GM19025 (cell line): ENCODE data around the gene LGI4.

Source experiments
- ATAC-seq: cut with Tn5 transposase; IDR thresholded peaks from one replicate; pipeline ENCODE4 v1.9.1; 2021; ENCODE audit warnings: mild to moderate bottlenecking, low read depth, moderate library complexity; ENCODE audit not compliant: unreplicated experiment

LGI4 gene

GRCh38 chr19:35134601-35135242, at the start of gene LGI4:
LGI4 (minus strand) TSS chr19:35135059; CDS start chr19:35134680, 379 bp downstream.
- no peak for ATAC-seq

GRCh38 chr19:35184267-35184666, 49.4 kb upstream of the LGI4 start:
- ATAC-seq = no peak

GRCh38 chr19:35181387-35181786, 46.5 kb upstream of the LGI4 start:
- ATAC-seq = no peak

GRCh38 chr19:35179830-35180229, 45.0 kb upstream of the LGI4 start:
- ATAC-seq = no peak

DNA sequence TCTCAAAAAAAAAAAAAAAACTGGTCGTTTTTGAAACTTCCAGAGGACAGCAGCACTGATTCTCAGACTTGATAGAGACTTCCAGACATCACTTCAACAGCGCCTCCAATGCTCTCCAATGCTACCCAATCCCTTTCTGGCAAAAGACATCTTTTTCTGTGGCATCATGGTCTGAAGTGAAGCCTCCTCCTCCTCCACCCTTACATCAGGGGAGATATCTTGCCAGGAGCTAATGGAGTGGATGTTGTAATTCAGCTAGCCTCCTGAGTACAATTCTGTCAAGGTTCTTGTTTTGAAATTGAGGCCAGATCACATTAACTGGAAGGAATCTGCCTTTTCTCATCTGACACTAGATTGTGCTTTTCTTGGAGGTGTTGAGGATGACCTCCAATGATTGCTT, 43.8 kb upstream of the LGI4 start:
- ATAC-seq = no peak

DNA sequence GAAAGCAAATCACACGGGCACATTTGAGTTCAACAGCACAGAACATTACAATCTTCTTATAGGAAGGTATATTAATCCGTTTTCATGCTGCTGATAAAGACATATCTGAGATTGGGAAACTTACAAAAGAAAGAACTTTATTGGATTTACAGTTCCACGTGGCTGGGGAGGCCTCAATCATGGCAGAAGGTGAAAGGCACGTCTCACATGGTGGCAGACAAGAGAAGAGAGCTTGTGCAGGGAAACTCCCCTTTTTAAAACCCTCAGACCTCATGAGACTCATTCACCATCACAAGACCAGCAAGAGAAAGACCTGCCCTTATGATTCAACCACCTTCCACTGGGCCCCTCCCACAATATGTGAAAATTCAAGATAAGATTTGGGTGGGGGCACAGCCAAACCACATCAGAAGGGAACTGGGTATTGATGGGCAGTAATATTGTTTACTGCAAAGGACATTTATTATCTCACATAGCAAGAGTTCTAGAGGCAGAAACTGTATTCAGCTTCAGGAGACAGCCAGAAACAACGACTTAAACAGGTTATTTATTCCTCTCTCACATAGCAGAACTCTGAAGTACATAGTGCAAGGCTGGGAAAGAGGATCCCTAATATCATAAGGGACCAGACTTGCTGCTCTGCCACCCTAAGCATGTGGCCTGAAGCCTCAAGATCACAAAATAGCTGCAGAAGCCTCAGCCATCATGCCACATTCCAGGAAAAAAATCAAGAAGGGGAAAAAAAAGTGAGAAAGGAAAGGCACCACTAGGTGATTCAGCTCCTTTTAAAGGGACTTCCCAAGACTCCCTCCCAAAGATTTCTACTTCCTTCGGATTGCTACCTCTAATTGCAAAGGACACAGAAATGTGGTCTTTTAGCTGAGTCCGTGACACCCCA, 42.8 kb upstream of the LGI4 start:
- ATAC-seq = no peak

DNA sequence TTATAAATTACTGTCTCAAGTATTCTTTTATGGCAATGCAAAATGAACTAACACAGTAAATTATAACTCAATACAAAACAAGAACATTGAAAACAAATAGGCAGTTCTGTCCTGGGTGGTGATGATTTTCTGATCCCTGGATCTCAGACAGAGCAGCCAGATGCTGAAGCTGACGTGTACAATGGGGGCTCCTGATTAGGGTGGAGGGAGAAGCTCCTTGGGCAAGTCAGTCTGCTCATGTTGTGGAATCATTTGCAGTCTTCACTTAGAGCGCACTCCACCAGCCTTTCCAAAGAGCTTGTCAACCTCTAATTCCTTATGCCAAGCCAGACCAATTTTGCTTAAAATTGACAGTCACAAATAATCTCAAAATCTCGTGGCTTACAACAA, 41.3 kb upstream of the LGI4 start:
- ATAC-seq = no peak

GRCh38 chr19:35174226-35174625, 39.4 kb upstream of the LGI4 start:
- no peak for ATAC-seq

DNA sequence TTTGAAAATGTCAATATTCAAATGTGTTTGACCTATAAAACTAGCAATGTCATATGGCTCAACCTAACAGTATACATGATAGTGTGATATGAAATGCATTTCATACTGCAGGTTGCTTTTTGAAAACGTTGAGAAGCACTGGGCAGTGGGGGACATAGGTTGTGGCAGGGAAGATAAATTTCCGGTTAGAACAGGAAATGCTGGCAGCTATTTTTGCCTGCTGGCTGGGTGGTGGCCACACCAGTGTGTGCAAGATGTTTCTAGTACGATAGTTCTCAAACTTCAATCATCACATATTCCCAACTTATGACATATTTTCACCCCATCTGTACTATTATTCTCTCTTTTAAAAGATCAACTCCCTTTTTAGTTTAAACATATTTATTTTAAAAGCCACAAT, 36.9 kb upstream of the LGI4 start:
- ATAC-seq = no peak

DNA sequence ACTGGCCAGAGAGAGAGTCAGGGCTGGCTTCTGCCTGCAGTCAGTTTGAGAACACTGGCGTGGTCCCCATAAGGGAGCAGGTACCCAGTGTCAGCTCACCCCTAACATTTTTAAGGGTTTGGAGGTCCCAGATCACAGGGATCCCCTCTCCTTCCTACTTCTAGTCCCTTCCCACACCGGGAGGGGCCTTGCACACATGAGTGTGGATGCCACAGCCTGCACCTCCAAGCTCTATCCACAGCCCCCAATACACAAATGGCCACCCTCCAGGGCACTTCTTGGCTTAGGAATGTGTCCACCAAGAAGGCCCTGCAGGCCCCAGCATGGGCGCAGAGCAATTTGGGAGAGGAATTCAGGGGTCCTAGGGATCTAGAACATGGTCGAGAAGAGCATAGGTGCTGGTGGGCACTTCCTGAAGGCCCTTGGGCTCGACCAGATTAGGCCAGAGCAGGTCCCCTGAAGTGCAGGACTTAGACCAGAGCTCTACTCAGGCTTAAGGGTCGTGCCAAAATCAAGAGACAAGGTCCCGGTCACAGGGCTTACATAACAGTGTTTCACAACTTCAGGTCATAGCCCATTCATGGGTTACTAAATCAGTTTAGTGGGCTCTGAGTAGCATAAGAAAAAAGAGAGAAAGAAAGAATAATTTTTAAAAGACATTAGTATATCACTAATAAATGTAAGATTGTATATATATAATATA, 35.7 kb upstream of the LGI4 start:
- no peak for ATAC-seq

DNA sequence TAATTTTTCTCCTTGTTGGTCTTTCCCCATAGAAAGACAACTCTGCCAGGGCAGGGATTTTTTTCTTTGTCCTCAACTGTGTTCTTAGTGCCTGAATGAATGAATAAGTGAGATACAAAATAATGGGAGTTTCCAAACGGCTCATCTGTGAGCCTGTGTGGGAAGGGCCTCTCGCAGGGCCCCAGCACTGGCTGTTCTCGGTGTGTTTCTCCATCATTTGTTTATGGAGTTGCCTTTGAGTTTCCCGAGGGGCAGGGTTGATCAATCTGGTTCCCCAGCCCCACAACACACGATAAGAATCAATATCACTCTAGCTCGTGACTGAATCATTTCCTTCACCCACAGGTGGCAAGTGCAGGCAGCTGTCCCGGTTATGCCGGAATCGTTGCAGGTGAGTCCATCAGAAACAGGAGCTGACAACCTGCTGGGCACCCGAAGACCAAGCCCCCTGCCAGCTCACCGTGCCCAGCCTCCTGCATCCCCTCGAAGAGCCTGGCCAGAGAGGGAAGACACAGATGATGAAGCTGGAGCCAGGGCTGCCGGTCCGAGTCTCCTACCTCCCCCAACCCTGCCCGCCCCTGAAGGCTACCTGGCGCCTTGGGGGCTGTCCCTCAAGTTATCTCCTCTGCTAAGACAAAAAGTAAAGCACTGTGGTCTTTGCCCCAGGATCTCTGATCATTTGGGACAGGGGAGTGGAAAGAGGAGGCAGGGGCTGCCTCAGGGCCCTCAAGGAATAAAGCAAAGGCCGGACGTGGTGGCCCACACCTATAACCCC, 34.5 kb upstream of the LGI4 start:
- ATAC-seq = no peak

DNA sequence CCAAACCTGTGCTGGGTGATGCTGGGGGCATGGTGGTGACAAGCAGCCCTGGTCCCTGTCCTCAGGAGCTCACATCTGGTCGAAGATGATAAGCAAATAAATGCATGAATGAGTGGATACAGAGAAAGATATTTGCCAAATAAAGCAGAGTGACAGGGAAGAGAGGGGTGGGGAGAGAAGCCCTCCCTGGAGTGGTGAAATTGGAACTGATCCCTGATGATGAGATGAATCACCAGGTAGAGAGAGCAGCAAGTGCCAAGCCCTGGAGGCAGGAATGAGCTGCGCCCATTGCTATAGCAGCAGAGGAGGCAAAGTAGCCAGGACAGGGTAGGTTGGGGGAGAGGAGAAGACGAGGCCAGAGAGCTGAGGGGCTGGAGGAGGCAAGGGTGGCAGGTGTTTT, 33.3 kb upstream of the LGI4 start:
- ATAC-seq = no peak

GRCh38 chr19:35167251-35168119, 32.6 kb upstream of the LGI4 start:
- no peak for ATAC-seq

DNA sequence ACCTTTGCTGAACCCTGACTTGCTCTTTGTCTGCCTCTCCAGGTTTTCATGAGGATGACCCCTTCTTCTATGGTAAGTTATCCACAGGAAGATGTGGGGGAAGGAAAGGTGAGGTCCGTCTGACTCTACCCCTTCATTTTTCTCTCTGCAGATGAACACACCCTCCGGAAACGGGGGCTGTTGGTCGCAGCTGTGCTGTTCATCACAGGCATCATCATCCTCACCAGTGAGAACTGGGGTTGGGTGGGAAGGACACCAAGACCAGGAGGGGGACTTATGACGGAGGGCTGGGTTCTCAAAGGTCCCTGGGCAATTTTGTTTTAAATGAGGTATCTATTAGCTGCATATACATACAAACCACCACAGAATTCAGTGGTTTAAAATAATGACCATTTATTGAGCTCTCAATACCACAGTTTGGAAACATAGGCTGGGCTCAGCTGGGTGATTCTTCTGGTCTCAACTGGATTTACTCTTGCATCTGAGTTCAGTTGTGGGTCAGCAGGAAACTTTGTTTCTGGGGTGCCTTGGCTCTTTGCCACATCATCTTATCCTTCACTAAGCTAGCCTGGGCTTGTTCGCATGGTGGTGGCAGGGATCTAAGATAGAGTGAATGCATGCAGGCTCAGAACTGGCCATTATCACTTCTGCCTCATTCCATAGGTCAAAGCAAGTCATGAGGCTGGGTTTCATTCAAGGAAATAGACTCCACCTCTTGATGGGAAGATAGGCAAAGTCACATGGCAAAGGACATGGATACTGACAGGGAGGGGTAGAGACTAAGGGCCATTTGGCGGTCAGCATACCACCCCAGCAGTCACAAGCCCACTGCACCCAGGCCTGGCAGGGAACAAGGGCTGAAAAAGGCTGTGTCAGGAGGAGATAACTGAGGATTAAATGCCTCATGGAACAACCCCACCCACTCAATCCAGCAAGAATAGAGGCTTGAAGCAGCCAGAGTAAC, 31.5 kb upstream of the LGI4 start:
- ATAC-seq = no peak

DNA sequence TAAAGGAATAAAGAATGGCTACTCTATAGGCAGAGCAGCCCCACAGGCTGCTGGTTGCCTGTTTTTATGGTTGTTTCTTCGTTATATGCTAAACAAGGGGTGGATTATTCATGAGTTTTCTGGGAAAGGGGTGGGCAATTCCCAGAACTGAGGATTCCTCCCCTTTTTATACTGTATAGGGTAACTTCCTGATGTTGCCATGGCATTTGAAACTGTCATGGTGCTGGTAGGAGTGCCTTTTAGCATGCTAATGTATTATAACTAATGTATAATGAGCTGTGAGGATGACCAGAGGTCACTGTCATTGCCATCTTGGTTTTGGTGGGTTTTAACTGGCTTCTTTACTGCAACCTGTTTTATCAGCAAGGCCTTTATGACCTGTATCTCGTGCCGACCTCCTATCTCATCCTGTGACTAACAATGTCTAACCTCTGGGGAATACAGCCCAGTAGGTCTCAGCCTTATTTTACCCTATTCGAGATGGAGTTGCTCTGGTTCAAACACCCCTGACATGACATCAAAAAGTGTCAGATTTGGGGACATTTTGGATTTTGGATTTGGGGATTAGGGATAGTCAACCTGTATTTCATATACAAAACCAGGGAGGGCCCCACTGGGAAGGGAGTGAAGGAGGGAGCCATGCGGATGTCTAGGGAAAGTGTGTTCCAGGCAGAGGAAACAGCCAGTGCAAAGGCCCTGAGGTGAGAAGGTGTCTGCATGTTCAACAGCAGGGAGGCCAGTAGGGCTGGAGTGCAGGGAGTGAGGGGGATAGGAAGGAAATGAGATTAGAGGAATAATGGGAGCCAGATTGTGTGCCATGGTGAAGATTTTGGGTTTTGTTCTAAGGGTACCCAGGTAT, 30.6 kb upstream of the LGI4 start:
- no peak for ATAC-seq

DNA sequence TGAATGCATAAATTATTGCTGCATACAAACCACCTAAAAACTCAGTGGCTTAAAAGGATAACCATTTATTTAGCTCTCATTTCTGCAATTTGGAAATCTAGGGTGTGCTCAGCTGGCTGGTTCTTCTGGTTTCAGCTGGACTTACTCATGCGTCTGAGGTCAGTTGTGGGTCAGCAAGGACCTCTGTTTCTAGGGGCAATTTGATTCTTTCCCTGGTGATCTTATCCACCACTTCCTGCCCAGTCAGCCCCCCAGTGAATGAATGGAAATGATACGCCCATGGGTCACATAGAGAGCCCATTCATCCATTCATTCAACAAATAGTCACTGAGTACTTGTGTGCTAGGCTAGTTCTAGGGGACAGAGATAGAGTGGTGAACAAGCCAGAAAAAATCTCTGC, 29.6 kb upstream of the LGI4 start:
- no peak for ATAC-seq

GRCh38 chr19:35162471-35163326, 27.8 kb upstream of the LGI4 start:
- no peak for ATAC-seq
